H1 (cell line): ENCODE measurements around the gene WDR1. TPM values are rescaled to one million over a fixed set of nuclear protein-coding genes. Genes with fewer than 3 reads are reported as not detected.
A peak's percentile ranks its signal among the peaks of the same experiment; 100 is the strongest.

Source experiments
- CTCF ChIA-PET: fragments of 300-600 bp; sonication (Branson Sonifier 250); formaldehyde crosslinking; loops from one replicate; lab custom pipeline; 2021; ENCODE audit not compliant: partially characterized antibody; lab: Charles Lee
- POLR2A ChIA-PET: fragments of 300-600 bp; sonication (Branson Sonifier 250); formaldehyde crosslinking; loops from one replicate; lab custom pipeline; 2021; ENCODE audit warnings: inconsistent platforms; ENCODE audit not compliant: partially characterized antibody; lab: Charles Lee
- DNase-seq, 2 experiments: peaks; one replicate each; pipeline versions ENCODE4 v3.0.0 to v3.0.0-alpha.2; 2010 to 2022; ENCODE audit warnings: low spot score in 2 of 2, low read depth in 1 of 2, mixed read lengths in 1 of 2
- FAIRE-seq: peaks from 2 replicates; lab custom pipeline; 2011; peaks lifted over from hg19 to GRCh38; lab: Jason Lieb, UNC
- H2AFZ ChIP-seq: 2 replicates; pipeline ENCODE4 v1.8.1; 2012; ENCODE audit warnings: low read length, inconsistent platforms
- H2AK5ac ChIP-seq: 2 replicates; pipeline ENCODE4 v1.6.1; 2013; ENCODE audit warnings: low read depth, low read length
- H2BK120ac ChIP-seq: replicated peaks from 2 replicates; pipeline ENCODE3; 2013; ENCODE audit warnings: low read depth, low read length, inconsistent platforms
- H2BK12ac ChIP-seq: 2 replicates; pipeline ENCODE4 v1.6.1; 2013; ENCODE audit warnings: low read depth, low read length
- H2BK15ac ChIP-seq: 2 replicates; pipeline ENCODE4 v1.6.1; 2013; ENCODE audit warnings: low read length
- H2BK20ac ChIP-seq: 2 replicates; pipeline ENCODE4 v1.6.1; 2013; ENCODE audit warnings: low read length
- H2BK5ac ChIP-seq: 2 replicates; pipeline ENCODE4 v1.6.1; 2013; ENCODE audit warnings: low read depth, low read length
- H3K14ac ChIP-seq: 2 replicates; pipeline ENCODE4 v1.6.1; 2013; ENCODE audit warnings: inconsistent platforms; ENCODE audit not compliant: insufficient read length
- H3K18ac ChIP-seq: 2 replicates; pipeline ENCODE4 v1.6.1; 2013; ENCODE audit warnings: low read length; ENCODE audit errors: extremely low read depth
- H3K23ac ChIP-seq: 2 replicates; pipeline ENCODE4 v1.6.1; 2013; ENCODE audit warnings: inconsistent platforms; ENCODE audit not compliant: insufficient read length
- H3K23me2 ChIP-seq: 2 replicates; pipeline ENCODE4 v1.6.1; 2013; ENCODE audit warnings: low read depth, low read length
- H3K27ac ChIP-seq: 2 replicates; pipeline ENCODE4 v1.6.1; 2011; ENCODE audit warnings: low read depth, low read length, inconsistent platforms
- H3K27me3 ChIP-seq, 4 experiments: replicated peaks in 1 of 4; 1 replicate in 1 of 4; 2 replicates in 3 of 4; pipeline versions ENCODE4 v1.6.1 to v1.8.1; 2011 to 2013; ENCODE audit warnings: low read length in 3 of 4, mild to moderate bottlenecking in 3 of 4, inconsistent platforms in 2 of 4, mixed read lengths in 2 of 4, moderate library complexity in 1 of 4; ENCODE audit not compliant: control insufficient read depth in 3 of 4, insufficient read depth in 3 of 4; ENCODE audit errors: extremely low read depth in 1 of 4
- H3K36me3 ChIP-seq, 4 experiments: 2 replicates each; pipeline versions ENCODE4 v1.6.1 to v1.8.1; 2011 to 2013; ENCODE audit warnings: mild to moderate bottlenecking in 4 of 4, low read length in 3 of 4, moderate library complexity in 2 of 4, control low read depth in 1 of 4, inconsistent platforms in 1 of 4; ENCODE audit not compliant: insufficient read depth in 4 of 4, control insufficient read depth in 2 of 4
- H3K4ac ChIP-seq: replicated peaks from 2 replicates; pipeline ENCODE3; 2013; ENCODE audit warnings: low read length, low read depth, mixed read lengths, inconsistent platforms; ENCODE audit not compliant: insufficient read length
- H3K4me1 ChIP-seq, 4 experiments: replicated peaks in 1 of 4; 1 replicate in 1 of 4; 2 replicates in 3 of 4; pipeline versions ENCODE4 v1.6.1 to v1.8.1; 2011 to 2013; ENCODE audit warnings: low read length in 3 of 4, inconsistent platforms in 2 of 4, mixed read lengths in 1 of 4; ENCODE audit not compliant: insufficient read depth in 4 of 4, control insufficient read depth in 3 of 4
- H3K4me2 ChIP-seq, 2 experiments: 2 replicates each; pipeline versions ENCODE4 v1.6.1 to v1.8.1; 2011 to 2013; ENCODE audit warnings: low read depth in 2 of 2, low read length in 2 of 2, control low read depth in 1 of 2, inconsistent platforms in 1 of 2, mild to moderate bottlenecking in 1 of 2; ENCODE audit not compliant: insufficient read depth in 1 of 2
- H3K4me3 ChIP-seq, 4 experiments: fragments of 200-600, 300-600 bp in 1 of 4; sonication (generic), shearing (Covaris generic), sonication (Bioruptor Twin) in 1 of 4; 2 replicates each; pipeline versions ENCODE4 v1.5.1 to v1.8.1; 2011 to 2016; ENCODE audit warnings: low read length in 4 of 4, low read depth in 3 of 4, control low read depth in 2 of 4, inconsistent platforms in 2 of 4, mild to moderate bottlenecking in 2 of 4, mixed read lengths in 1 of 4, moderate library complexity in 1 of 4; ENCODE audit not compliant: insufficient read depth in 2 of 4; ENCODE audit errors: extremely low read depth in 1 of 4
- H3K56ac ChIP-seq: replicated peaks from 2 replicates; pipeline ENCODE3; 2013; ENCODE audit warnings: low read depth, mild to moderate bottlenecking, mixed read lengths, low read length, inconsistent platforms; ENCODE audit not compliant: insufficient read length
- H3K79me1 ChIP-seq: 2 replicates; pipeline ENCODE4 v1.6.1; 2013; ENCODE audit warnings: low read depth, low read length, control low read depth
- H3K79me2 ChIP-seq, 2 experiments: 2 replicates each; pipeline versions ENCODE4 v1.6.1 to v1.8.1; 2012 to 2013; ENCODE audit warnings: low read length in 2 of 2, mild to moderate bottlenecking in 2 of 2, inconsistent platforms in 1 of 2; ENCODE audit not compliant: insufficient read depth in 2 of 2, control insufficient read depth in 1 of 2
- H3K9ac ChIP-seq, 4 experiments: replicated peaks in 1 of 4; 1 replicate in 1 of 4; 2 replicates in 3 of 4; pipeline versions ENCODE4 v1.6.1 to v1.8.1; 2011 to 2013; ENCODE audit warnings: low read depth in 3 of 4, low read length in 3 of 4, control low read depth in 2 of 4, mild to moderate bottlenecking in 2 of 4, moderate library complexity in 2 of 4, inconsistent platforms in 1 of 4; ENCODE audit errors: extremely low read depth in 1 of 4
- H3K9me3 ChIP-seq, 2 experiments: 2 replicates each; pipeline versions ENCODE4 v1.6.1 to v1.8.1; 2012 to 2013; ENCODE audit warnings: mild to moderate bottlenecking in 2 of 2, moderate library complexity in 2 of 2, control low read depth in 1 of 2, inconsistent platforms in 1 of 2, low read depth in 1 of 2, low read length in 1 of 2, mixed read lengths in 1 of 2; ENCODE audit not compliant: insufficient read depth in 2 of 2
- H4K20me1 ChIP-seq, 2 experiments: replicated peaks in 1 of 2; 2 replicates each; pipeline versions ENCODE3 to v1.8.1; 2011 to 2013; ENCODE audit warnings: inconsistent platforms in 2 of 2, low read length in 2 of 2, mild to moderate bottlenecking in 1 of 2; ENCODE audit not compliant: insufficient read depth in 2 of 2, control insufficient read depth in 1 of 2
- H4K5ac ChIP-seq: 2 replicates; pipeline ENCODE4 v1.6.1; 2013; ENCODE audit warnings: low read length, low read depth, mixed read lengths, inconsistent platforms; ENCODE audit not compliant: insufficient read length
- H4K8ac ChIP-seq: 2 replicates; pipeline ENCODE4 v1.8.0; 2013; ENCODE audit warnings: mild to moderate bottlenecking, moderate library complexity, low read length, inconsistent platforms; ENCODE audit not compliant: insufficient read depth; ENCODE audit errors: extremely low read depth
- H4K91ac ChIP-seq: replicated peaks from 2 replicates; pipeline ENCODE3; 2013; ENCODE audit warnings: low read length, mixed read lengths, inconsistent platforms; ENCODE audit not compliant: insufficient read length
- BACH1 ChIP-seq: IDR thresholded peaks from 2 replicates; pipeline ENCODE4 v1.6.1; 2012; ENCODE audit warnings: low read length, improper control_type of control experiment
- CREB1 ChIP-seq: IDR thresholded peaks from 2 replicates; pipeline ENCODE4 v1.6.1; 2012; ENCODE audit warnings: inconsistent platforms
- CTBP2 ChIP-seq: IDR thresholded peaks from 2 replicates; pipeline ENCODE4 v1.7.0; 2011; ENCODE audit warnings: borderline replicate concordance, mild to moderate bottlenecking, moderate library complexity, mixed read lengths, low read length; ENCODE audit not compliant: insufficient read depth, insufficient read length
- EZH2 ChIP-seq: fragments of 200-600 bp; sonication (generic); IDR thresholded peaks from 2 replicates; pipeline ENCODE4 v1.7.1; 2012; ENCODE audit warnings: low read depth, mild to moderate bottlenecking, moderate library complexity, low read length, inconsistent platforms; ENCODE audit not compliant: severe bottlenecking
- GTF2F1 ChIP-seq: IDR thresholded peaks from 2 replicates; pipeline ENCODE4 v1.6.1; 2012; ENCODE audit warnings: low read depth, low read length, improper control_type of control experiment, borderline replicate concordance
- POU5F1 ChIP-seq: IDR thresholded peaks from 2 replicates; pipeline ENCODE4 v1.6.1; 2011; ENCODE audit warnings: low read depth, mild to moderate bottlenecking, low read length, moderate library complexity
- RXRA ChIP-seq: IDR thresholded peaks from 2 replicates; pipeline ENCODE4 v1.6.1; 2011; ENCODE audit warnings: low read depth, mild to moderate bottlenecking, low read length, moderate library complexity; ENCODE audit not compliant: insufficient read depth
- SAP30 ChIP-seq: fragments of 300-600 bp; sonication (generic); IDR thresholded peaks from 2 replicates; pipeline ENCODE4 v1.7.1; 2012; ENCODE audit warnings: low read length, moderate library complexity, mild to moderate bottlenecking, inconsistent platforms; ENCODE audit not compliant: insufficient read depth, insufficient replicate concordance
- SIN3A ChIP-seq, 2 experiments: IDR thresholded peaks in 1 of 2; conservative IDR thresholded peaks in 1 of 2; 2 replicates each; pipeline ENCODE4 v1.6.1; 2011 to 2012; ENCODE audit warnings: low read length in 2 of 2, improper control_type of control experiment in 1 of 2, low read depth in 1 of 2, mild to moderate bottlenecking in 1 of 2
- TCF12 ChIP-seq: IDR thresholded peaks from 2 replicates; pipeline ENCODE4 v1.6.1; 2011; ENCODE audit warnings: low read depth, mild to moderate bottlenecking, low read length
- YY1 ChIP-seq: IDR thresholded peaks from 2 replicates; pipeline ENCODE4 v1.6.1; 2011; ENCODE audit warnings: low read depth, mild to moderate bottlenecking, low read length
- WGBS, 2 experiments: shearing (Covaris generic) in 1 of 2; methylation state at CpG; one replicate each; pipeline versions ENCODE4 v1.1.6 to v1.1.7; 2013 to 2015; ENCODE audit warnings: low lambda C conversion rate in 2 of 2, mixed read lengths in 2 of 2, inconsistent platforms in 1 of 2, low coverage in 1 of 2, missing lambda C conversion rate in 1 of 2; ENCODE audit not compliant: insufficient replicate concordance in 2 of 2, insufficient coverage in 1 of 2, insufficient read length in 1 of 2; ENCODE audit errors: extremely low coverage in 1 of 2, missing lambda C conversion rate in 1 of 2; 5-methylcytosine and 5-hydroxymethylcytosine counted together
- polyA plus RNA-seq, 7 experiments: library from polyadenylated mRNA; depleted of rRNA in 3 of 7; stranded (reverse) in 5 of 7; unstranded in 2 of 7; fragments of >200 nt in 5 of 7; fragments of 200-250 nt in 2 of 7; gene quantifications; 1 replicate in 5 of 7; 2 replicates in 1 of 7; 4 replicates in 1 of 7; pipeline versions ENCODE4 v1.2.1 to v1.2.3, GENCODE V29; 2011 to 2013; ENCODE audit warnings: missing spikeins in 2 of 7, mixed read lengths in 2 of 7
- total RNA-seq: library from RNA; stranded (reverse); fragmentation: NEBNext Ultra II Directional; extraction: Animal tissue kit (Norgen Biotek cat#: 25700); gene quantifications from 2 replicates; pipeline ENCODE4 v1.2.1, GENCODE V29; 2021

The WDR1 gene
- total and polyA plus RNA-seq, 2 of the 8 experiments (the other 6 are each of a cell fraction or from before 2014, with no cell fraction given) = 315 to 377 TPM

DNA sequence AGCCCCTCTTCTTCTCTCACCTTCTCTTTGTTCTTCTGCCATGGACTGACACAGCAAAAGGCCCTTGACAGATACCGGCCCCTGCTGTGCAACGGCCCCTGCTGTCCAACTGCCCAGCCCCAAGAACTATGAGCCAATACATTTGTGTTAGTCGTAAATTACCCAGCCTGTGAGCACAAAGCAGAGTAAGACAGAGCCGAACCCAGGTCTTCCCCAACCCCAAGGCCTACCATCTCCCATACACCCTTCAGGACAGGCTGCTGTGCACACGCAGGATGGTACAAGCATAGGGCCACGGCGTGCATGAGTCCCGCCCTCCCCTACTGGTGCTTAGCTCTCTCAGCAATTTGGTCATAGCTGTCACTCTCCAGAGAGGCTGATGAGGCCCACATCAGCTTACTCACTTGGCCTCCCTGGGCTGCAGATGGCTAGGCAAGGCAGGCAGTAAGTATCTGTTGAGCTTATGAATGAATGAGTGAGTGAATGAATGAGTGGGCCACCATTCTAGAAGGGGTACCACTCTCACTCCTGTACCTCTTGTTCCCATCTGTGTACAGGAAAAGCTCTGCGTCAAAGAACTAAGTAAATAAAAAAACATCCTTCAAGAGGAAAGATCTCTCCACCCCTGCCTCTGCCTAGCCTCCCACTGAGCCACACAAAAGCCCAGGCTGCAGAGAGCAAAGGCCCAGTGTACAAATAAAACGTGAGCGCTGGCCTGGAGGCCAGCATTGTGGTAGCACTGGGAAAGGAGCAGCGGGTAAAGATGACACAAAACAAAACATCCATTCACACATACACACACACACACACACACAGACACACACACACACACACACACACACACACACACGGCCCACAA is 13.9 kb downstream of the WDR1 start:
- Histone ChIP-seq H4K20me1 (peaks cover 51 to 53% of the 10 kb centered on the region in 2 experiments), H3K79me1 (peaks cover 47% of the 10 kb centered on the region), H2BK12ac (peak overlapping the region; percentile 55; the same call in 1 of the 2 replicates), H3K4me2 (peak overlapping the region in 1 of 2 experiments; percentile 19; a peak in 1 of 4 replicates), H3K27me3 (no peaks in the 10 kb centered on the region), H3K4me1 (peaks cover 0 to 36% (median 12%) of the 10 kb centered on the region in 4 experiments; a peak in 6 of 7 replicates), H4K5ac (no peak overlapping the region), H3K9ac (no peak overlapping the region), H3K18ac (no peak overlapping the region), H3K14ac (no peak overlapping the region), H3K27ac (no peak overlapping the region), H3K4me3 (no peak overlapping the region; a peak in 1 of 8 replicates), H4K8ac (no peak overlapping the region), H3K56ac (no peak overlapping the region), H3K79me2 (peaks cover 14 to 99% of the 10 kb centered on the region in 2 experiments), H3K4ac (no peak overlapping the region), H3K23ac (no peak overlapping the region), H4K91ac (no peak overlapping the region)
- CTCF ChIA-PET = interaction anchor here (0.6 to 3.7 kb wide), 7 partner anchors 9 to 71 kb away, joined by 3 to 29 read pairs (median 4); no protein-coding TSS in a partner anchor
- 84% methylated on average over 13 of the region's 13 CpGs; no CpG with 5 or more reads in 1 of the 2 experiments for WGBS, 2 experiments
- DNase-seq = no peak
- TF ChIP-seq SAP30 (no peak), CTBP2 (no peak), RXRA (no peak), CREB1 (no peak), TCF12 (no peak), BACH1 (no peak), POU5F1 (no peak), EZH2 (no peak), GTF2F1 (no peak), SIN3A (conservative IDR thresholded peaks at IDR 0.05 in 1 of 2, IDR thresholded peaks at IDR 0.05 in 1 of 2; ENCODE audit: low read depth in 1 of 2, low read length in 2 of 2) (no peak), YY1 (no peak)
- TF ChIP-seq, all 59 proteins: peak for 0
- H2BK15ac ChIP-seq = no peak overlapping the region
- no peaks in the 10 kb centered on the region for H3K9me3 ChIP-seq
- H2AK5ac ChIP-seq = no peak overlapping the region
- H2AFZ ChIP-seq = no peak overlapping the region
- H2BK120ac ChIP-seq = no peak overlapping the region
- H2BK20ac ChIP-seq = no peak overlapping the region
- H3K36me3 ChIP-seq = peaks cover 12 to 57% (median 25%) of the 10 kb centered on the region in 4 experiments
- POLR2A ChIA-PET = interaction anchor here (0.7 to 13.7 kb wide), 5 partner anchors 9 to 70 kb away, joined by 3 to 197 read pairs (median 99); partner anchors contain the start of gene WDR1
- H3K23me2 ChIP-seq = no peaks in the 10 kb centered on the region; the same call in 1 of the 2 replicates
- no peak for FAIRE-seq
- H2BK5ac ChIP-seq = peak overlapping the region; percentile 55
